SK-N-MC (cell line): Measurements from ENCODE around the gene BLZF1.

ENCODE experiments used
- EZH2 ChIP-seq: fragments of 200-600 bp; sonication (generic); IDR thresholded peaks from one replicate; pipeline ENCODE4 v1.6.1; 2017; ENCODE audit warnings: antibody characterized with exemption
- POLR2AphosphoS5 ChIP-seq: IDR thresholded peaks from 2 replicates; pipeline ENCODE4 v1.6.1; 2012; ENCODE audit warnings: mild to moderate bottlenecking, low read depth, low read length, borderline replicate concordance

- TF ChIP-seq EZH2 (no peak), POLR2AphosphoS5 (no peak)
Measured at GRCh38 chr1:169348383-169349036, 19.5 kb upstream of the BLZF1 start.
